GM20000 (cell line): Measurements from ENCODE around the gene RASGEF1C.

ENCODE experiments used
- DNase-seq: peaks from one replicate; pipeline ENCODE4 v3.0.0; 2012; ENCODE audit warnings: low spot score
- TF ChIP-seq, protein P1 (sequence below): IDR thresholded peaks from 2 replicates; pipeline ENCODE4 v1.5.1; 2012; ENCODE audit warnings: mild to moderate bottlenecking, control low read depth; ENCODE audit errors: extremely low read depth, missing control alignments

Gene RASGEF1C

DNA sequence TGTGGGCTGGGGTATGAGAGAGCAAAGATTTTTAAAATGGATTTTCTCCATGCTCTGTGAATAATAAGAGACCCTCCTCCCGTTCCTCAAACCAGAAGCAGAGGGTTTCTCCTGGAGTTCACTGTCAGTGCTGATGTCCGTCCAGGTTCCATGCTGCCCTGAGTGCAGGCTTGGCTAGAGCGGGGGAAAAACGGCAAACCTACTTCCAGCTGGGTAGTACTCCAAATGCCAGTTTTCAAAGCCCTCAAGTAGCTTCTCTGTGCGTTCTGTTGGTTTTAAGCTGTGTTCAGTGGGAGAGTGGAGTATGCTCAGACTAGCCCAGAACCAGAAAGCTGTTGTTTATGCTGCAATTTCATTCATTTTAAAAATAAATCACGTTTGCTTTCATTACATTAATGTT lies 40.3 kb downstream of the RASGEF1C start:
- TF ChIP-seq, protein P1, sequence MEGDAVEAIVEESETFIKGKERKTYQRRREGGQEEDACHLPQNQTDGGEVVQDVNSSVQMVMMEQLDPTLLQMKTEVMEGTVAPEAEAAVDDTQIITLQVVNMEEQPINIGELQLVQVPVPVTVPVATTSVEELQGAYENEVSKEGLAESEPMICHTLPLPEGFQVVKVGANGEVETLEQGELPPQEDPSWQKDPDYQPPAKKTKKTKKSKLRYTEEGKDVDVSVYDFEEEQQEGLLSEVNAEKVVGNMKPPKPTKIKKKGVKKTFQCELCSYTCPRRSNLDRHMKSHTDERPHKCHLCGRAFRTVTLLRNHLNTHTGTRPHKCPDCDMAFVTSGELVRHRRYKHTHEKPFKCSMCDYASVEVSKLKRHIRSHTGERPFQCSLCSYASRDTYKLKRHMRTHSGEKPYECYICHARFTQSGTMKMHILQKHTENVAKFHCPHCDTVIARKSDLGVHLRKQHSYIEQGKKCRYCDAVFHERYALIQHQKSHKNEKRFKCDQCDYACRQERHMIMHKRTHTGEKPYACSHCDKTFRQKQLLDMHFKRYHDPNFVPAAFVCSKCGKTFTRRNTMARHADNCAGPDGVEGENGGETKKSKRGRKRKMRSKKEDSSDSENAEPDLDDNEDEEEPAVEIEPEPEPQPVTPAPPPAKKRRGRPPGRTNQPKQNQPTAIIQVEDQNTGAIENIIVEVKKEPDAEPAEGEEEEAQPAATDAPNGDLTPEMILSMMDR, result no peak
- no peak for DNase-seq

DNA sequence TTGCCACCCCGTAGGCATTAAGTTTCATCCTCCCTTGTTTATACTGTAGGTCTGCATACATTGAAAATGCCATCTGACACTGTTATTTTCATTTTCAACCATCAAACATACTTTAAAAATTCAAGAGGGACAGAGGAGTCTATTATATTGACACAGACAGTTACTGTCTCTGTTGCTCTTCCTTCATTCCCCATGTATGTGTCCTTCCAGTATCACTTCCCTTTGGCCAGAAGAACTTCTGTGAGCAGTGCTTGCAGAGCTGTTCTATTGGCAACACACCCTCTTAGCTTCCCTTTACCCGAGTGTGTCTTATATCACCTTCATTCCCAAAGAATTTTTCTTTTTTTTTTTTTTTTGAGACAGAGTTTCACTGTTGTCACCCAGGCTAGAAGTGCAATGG lies 42.8 kb downstream of the RASGEF1C start:
- TF ChIP-seq, protein P1, result no peak
- no peak for DNase-seq

GRCh38 chr5:180162304-180162661 lies 46.7 kb downstream of the RASGEF1C start:
- TF ChIP-seq, protein P1, result no peak
- no peak for DNase-seq

GRCh38 chr5:180161420-180162303 lies 47.3 kb downstream of the RASGEF1C start:
- TF ChIP-seq, protein P1, result no peak
- DNase-seq, result no peak

DNA sequence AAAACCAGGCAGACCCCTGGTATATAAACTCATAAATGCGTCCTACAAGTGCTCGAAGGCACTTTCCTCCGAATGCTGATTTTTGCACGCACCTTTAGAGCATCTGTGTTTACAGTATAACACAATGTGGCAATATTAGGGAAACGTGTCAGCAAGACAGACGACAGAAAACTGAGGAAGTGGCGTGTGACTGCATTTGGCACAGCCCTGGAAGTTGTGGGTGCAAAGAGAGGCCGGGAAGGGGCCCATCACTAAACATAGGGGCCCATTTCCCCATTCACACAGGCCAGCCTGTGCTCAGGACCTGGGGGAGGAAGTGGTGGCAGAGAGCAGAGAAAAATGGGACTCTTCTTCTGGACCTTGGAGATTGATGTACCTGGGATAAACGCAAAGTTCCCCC lies 48.2 kb downstream of the RASGEF1C start:
- TF ChIP-seq, protein P1, result no peak
- DNase-seq, result no peak

DNA sequence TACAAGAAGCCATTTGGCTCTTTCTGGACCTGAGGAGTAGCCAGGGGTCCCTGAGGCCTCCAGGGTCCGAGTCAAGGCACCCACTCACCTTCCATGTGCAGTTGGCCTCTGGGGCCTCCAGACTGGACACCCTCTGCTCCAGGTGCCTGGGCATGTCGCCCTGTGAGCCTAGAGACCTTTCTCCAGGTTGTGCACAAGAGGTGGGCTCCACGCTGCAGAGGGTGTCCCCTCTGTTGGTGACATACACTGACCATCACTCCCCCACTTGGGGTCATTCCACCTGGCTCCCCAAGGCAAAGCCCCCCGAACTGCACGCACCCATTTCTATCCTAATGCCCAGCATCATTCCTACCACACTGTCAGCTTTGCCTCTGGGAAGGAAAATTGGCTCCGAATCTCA lies 48.8 kb downstream of the RASGEF1C start:
- no peak for DNase-seq
- TF ChIP-seq, protein P1, result no peak

DNA sequence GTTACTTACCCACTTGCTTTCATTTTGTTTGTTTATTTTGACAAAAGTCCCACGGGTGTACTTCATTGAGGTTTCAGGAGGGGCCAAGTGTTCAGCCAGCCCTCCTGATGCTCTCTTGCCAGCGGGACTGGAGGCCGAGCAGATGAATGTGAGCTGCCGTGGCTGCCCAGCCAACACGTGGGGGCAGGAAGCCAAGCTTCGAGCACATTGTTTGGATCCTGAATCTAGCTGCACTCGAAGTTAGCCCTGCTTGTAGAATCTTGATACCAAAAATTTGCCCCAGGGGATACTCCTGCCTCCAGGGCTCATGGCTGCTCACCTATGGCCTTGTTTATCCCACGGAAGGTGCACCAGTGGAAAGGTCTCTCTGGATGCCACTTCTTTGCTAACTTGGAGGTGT lies 49.3 kb downstream of the RASGEF1C start:
- TF ChIP-seq, protein P1, result no peak
- DNase-seq, result no peak
